Raji (cell line): ENCODE data around the gene PCBP4.

Experiments
- POLR2A ChIP-seq: IDR thresholded peaks from 2 replicates; pipeline ENCODE4 v1.6.1; 2011; ENCODE audit warnings: low read depth, low read length, control low read depth; ENCODE audit not compliant: insufficient read depth

PCBP4 gene

DNA sequence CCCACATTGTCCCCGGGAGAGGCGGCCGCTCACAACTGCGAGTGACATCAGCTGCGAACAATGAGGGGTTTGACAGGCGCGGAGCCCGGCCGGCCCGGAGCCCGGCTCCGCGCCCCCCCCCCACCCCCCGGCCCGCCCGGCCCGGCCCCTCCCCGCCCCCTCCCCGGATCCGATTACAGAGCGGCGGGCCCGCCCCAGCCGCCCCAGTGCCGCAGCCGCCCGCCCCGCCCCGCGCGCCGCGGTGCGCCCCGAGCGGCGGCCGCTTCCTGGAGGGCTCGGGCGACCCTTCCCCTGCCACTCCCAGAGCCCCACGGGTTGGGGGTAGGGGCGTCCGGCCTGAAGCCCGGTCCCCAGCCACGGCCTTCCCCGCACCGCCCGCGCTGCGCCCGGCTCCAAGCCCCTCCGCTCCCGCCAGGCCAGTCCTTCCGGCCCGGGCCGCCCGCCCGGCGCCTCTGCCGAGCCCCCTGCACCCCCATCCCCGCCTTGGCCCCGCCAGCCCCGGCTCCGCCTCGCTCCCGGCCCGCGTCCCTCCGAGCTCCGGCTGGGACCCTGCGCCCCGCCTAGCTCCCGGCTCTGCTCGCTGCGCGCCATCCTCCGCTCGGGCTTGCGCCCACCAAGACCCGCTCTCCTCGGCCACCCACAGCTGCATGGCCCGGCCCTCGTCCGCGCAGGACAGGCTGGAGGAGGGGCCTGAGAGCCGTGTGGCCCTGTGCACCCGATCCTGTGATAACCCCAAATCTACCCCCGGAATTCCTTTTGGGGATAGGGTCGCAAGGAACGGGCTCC is at the start of gene PCBP4:
Gene PCBP4, minus strand, starts transcription at position 71 of the 786 bp plus-strand sequence. CDS start 6,214 bp downstream, outside the sequence.
- TF ChIP-seq POLR2A: peak; percentile 32; the same call in 1 of the 2 replicates

DNA sequence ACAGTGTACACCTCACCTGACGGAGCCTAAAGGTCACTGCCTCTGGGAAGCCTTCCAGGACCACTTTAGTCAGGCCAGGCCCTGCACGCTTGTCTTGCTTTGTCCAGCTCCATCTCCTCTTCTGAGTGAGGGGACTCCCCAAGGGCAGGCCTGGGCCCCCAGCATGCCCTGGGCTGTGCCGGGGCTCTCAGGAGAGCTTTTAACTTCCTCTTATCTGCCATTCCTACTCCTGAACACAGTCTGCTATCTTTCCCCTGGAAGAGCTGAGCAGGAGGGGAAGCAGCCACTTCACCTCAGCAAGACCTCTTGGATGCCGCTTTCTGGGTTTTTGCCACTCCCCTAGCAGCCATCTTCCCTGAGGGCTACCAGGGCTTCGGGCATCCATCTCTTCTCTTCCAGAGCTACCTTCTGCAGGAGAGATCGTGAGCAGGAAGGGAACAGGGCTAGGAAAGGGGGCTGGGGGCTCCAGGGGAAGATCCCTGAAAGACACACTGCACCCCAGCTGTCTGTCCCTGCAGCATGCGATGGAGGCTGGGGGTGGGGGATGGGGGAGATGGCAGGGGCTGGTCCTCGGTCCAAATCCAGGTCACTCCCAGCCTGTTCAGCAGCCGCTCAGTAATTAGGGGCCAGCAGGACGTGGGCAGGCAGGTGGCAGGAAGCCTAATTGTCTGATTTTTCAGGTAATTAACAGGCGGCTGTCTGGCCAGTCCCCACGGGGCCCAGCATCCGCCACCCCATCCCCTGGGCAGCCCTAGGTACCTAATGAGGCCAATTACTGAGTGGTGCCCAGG is 48.4 kb upstream of the PCBP4 start:
- TF ChIP-seq POLR2A: no peak

DNA sequence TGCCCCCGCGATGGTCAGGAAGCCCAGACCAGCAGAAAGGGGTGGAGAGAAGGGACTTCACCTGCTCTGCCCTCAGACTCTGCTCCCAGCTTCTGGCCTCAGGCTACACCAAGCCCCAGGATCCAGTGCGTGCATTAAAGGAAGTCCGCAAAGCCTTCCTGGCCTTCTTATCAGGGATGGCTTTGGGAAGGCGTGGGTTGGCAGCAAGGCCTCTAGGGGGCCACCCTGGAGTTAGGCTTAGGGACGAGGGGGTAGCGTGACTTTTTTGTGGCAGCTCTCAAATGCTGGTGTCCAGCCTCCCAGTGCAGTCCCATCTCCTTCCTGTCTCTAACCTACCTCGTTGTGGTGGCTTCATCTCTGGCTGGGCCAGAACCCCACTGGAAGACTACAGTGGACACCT is 47.4 kb upstream of the PCBP4 start:
- no peak for TF ChIP-seq POLR2A

DNA sequence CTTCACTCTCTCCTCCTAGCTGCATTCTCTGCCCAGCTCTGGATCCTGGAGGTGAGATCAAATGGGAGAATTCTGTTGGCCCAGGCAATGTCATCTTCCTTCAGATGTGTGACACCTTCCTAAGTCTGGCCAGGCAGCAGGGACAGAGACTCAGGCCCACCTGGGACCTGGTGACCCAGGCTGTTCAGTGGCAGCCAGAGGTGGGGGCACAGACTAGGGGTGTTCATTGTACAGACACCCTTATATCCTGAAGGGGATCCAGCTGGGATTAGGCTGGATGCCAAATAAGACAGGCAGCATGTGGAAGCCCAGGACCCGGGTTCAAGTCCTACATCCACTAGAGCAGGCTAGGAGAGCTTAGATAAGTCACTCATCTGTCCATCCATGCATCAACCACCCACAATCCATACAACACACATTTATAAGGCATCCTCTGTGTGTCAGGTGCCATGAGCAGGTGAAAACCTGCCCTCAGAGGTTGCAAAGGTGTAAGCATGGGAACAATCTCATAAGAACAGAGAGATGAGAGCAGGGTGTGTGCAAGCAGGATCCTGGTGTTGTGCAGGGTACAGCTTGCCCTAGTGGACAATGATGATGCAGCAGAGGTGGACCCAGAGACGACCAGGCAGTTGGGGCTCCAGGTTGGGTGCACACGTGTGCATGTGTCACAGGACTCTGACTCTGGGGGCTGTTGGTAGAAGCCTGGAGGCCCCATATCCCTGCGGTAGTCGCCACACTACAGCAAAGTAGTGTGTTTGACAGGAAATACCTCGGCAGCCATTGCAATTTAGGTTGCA is 46.7 kb upstream of the PCBP4 start:
- TF ChIP-seq POLR2A: no peak

DNA sequence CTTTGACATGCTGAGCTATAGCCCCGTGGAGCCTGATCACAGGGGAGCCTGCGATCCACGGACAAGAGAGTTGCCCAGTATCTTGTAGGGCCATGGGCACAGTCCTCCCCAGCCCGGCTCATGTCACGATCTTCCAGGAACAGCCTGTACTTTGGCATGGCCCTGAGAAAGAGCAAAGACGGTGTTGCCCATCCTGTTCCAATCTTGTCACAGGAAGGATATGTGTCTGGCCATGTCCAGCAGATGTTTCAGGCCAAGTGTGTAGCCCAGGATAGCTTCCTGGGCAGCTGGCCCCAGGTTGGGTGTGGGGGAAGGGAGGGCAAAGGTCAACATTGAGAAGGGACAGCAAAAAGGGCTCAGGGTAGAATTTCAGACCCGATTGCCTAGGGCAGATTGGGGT is 45.4 kb upstream of the PCBP4 start:
- no peak for TF ChIP-seq POLR2A

DNA sequence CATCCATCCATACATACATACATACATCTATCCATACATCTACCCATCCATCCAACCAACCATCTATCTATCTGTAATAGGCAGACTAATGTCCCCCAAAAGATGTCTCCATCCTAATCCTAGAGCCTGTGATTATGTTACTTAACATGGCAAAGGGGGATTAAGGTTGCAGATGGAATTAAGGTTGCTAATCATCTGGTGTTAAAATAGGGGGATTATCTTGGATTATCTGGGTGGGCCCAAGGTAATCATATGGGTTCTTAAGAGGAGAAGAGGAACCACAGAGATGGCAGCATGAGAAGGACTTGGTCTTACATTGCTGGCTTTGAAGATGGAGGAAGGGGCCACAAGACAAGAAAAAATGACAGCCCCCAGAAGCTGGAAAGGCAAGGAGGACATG is 43.2 kb upstream of the PCBP4 start:
- TF ChIP-seq POLR2A: no peak

DNA sequence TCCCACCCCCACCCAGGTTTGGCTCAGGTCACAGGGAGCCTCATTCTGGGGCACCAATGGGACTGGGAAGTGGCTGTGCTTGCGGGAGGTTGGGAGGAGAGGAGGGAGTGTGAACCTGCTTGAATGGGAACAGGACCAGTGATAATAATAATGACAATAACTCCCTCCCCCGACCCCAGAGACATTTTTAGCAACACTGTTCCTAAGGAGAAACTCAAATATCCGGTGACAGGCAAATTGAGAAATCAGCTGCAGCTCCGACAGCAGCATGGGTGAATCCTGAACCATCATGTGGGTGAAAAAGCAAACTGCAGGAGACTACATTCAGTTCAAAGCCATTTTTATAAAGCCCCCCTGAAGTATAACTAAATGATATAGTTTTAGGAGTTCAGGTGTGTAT is 40.0 kb upstream of the PCBP4 start:
- no peak for TF ChIP-seq POLR2A

DNA sequence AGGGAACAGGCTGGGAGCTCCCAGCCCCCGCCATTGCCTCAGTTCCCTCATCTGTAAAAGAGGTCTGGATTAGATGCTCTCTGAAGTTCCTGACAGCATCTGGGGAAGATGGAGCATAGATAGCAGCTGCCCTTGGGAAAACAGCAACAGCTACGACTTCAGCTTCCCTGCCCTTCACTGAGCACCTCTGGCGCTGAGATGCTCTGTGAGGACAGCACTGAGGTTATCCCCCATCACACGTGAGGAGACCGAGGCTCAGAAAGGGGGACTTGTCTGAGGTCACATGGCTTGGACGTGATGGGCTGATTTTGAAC is 39.5 kb upstream of the PCBP4 start:
- no peak for TF ChIP-seq POLR2A

DNA sequence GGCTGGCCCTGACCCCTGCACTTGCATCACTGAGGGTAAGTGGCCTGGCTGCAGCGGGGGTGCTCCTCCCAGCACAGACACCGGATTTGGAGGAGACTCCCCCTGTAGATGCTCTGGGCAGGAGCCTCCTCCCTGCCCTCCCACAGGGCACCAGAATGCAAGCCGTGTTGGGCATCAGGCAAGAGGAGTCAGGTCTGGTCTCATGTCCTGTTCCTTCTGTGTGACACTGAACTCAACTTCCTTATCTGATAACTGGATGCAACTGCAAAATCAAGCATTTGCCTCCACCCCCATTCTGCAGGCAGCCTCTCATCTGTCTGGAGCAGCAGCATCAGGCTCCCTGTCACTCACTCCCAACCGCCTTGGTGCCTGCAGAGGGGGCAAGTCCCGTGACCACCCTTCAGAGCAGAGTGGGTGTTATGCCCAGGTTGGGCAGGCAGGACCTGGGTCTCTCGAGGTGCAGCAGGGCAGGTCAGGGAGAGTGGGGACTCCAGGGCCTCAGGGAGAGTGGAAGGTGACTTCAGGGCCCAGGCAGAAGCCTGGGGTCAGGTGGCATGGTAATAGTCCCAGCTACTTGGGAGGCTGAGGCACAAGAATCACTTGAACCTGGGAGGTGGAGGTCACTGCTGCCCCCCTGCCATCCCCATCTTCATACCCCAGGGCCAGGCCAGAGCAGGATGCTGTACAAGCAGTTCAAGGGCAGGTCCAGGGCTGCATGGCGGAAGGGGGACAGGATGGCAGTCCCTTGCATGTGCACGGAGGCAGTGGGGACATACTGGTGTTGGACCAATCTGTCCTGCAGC is 39.0 kb upstream of the PCBP4 start:
- TF ChIP-seq POLR2A: no peak

DNA sequence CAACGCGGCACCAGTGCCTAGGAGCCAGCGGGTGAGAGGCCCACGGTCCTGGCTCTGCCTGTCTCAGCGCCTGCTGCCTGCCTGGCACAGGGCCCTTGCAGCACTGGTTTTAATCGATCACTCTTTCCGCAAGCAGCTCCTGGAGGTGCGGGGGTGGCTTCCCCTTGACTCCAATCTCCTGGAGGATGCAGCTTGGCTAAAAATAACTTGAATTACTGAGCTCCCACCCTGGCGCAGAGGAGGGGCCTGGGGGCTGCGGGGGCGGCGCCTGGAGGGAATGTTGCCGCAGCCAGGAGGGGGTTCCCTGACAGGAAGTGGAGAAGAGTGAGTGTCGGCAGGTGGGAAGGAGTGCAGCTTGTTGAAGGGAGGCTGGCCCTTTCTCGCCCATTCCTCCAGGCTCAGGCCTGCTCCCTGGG is 38.3 kb upstream of the PCBP4 start:
- no peak for TF ChIP-seq POLR2A

DNA sequence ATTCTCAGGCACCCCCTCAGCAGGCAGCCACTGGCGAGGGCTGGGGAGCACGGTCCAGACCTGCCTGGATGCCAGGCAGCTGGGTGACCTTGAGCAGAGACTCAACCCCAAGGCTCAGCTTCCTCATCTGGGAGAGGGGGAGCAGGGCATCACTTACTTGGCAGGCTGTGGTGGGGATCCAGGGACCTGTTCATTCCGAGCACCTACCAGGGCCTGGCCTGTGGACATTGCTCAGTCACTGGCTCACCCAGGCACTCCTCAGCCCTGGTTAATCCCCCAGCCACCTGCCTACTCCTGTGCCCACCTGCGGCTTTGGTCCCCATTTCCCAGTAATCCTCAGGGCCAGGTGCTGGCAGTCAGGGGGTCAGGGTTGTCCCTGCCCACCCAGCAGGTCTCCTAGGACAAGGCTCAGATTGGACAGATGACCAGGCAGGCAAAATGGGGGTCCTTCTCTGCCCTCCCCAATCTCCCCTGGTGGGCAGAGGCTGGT is 37.7 kb upstream of the PCBP4 start:
- no peak for TF ChIP-seq POLR2A

DNA sequence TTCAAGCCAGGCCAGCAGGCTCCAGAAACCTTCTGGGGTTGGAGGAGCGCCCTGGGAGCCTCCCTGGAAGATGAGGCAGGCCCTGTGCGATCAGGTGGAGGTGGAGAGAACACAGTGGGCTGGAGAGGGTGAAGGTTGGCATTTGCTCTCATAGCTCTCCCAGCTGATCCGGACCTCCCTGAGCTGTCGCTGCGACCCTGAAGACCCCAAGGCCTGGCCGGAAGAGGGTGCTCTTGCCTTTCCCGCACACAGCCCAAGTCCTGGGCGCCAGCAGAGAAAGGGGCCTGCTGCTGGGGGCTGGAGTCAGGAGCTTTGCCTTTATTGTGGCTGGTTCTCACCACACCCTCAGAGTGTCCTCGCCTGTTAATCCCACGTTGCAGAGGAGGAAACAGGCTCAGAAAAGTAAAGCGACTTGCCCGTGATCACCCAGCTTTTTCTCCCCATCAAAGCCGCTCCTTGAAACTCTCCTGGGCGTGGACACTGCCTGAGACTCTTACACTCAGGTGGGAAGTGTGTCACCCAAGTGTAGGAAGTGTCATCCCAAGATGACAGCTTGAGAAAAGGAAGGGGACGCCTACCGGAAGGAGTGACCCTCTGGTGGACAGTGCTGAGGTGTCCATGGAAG is 37.0 kb upstream of the PCBP4 start:
- TF ChIP-seq POLR2A: no peak

DNA sequence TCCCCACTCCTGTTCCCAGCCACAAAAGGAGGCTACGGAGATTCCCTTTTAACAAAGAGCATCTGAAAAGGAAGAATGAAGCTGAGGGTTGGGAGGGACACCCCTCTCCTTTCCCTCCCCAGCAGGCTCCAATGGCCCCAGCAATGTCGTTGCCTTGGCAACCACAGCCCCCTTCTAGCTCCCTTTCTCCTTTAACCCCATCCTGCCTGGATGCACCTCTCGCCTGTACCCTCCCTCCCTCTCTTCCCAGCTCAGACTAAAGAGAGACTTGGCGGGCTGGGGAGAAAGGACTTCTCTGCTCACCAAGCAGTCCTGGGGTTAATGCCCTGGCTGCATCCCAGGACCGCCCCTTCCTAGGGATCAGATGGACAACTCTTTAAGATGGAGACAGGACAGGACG is 35.5 kb upstream of the PCBP4 start:
- no peak for TF ChIP-seq POLR2A

DNA sequence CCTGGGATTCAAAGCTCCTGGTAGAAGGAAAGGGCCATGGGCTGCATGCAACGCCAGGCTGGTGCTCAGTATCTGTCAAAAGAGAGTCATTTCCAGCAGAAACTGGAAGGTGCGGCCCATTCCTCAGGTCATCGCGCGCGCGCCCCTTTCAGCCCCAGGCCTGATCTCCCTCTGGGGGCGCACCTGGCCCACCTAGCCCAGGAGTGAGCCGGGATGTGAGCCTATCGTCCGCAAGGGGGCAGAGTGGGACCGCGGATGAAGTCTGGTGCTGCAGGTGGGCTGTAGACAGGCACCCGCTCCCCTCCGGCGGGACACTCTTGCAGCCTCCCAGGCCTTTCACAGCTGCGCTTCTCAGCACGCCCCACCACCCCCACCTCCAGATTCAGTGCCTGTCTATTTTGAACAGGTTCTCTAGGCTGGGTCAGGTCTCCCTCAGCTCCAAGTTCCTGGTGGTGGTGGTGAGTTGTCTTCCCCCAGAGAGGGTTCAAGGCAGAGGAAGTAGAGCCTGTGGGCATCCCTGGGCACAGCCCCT is 34.3 kb upstream of the PCBP4 start:
- no peak for TF ChIP-seq POLR2A
